Activated CD4-positive, alpha-beta memory T cell treated with anti-CD3 and anti-CD28 coated beads, Interleukin-2, amount 10 ng/mL, durations not matched to agents 7 days and 5 days (primary cell): ENCODE results near the gene DZIP1. TPM values are rescaled to one million over a fixed set of nuclear protein-coding genes. Genes with fewer than 3 reads are reported as not detected.

Source experiments
- CTCF ChIA-PET: fragments of 350-600 bp; sonication (Branson Sonifier 250); formaldehyde crosslinking; loops from one replicate; lab custom pipeline; 2021; ENCODE audit warnings: antibody characterized with exemption, inconsistent platforms; lab: Charles Lee
- POLR2A ChIA-PET: fragments of 350-600 bp; sonication (Branson Sonifier 250); formaldehyde crosslinking; loops from one replicate; lab custom pipeline; 2021; ENCODE audit warnings: antibody characterized with exemption; lab: Charles Lee
- DNase-seq: peaks from one replicate; pipeline ENCODE4 v3.0.0-alpha.2; 2020
- H3K27ac Mint-ChIP-seq: one replicate; pipeline ENCODE4 v1.8.0; 2021; ENCODE audit warnings: mild to moderate bottlenecking, mixed read lengths
- H3K27me3 Mint-ChIP-seq: one replicate; pipeline ENCODE4 v1.8.0; 2021; ENCODE audit warnings: mixed read lengths
- H3K36me3 Mint-ChIP-seq: one replicate; pipeline ENCODE4 v1.8.0; 2021; ENCODE audit warnings: low read depth, mixed read lengths
- H3K4me1 Mint-ChIP-seq: one replicate; pipeline ENCODE4 v1.8.0; 2021; ENCODE audit warnings: mixed read lengths
- H3K4me3 Mint-ChIP-seq: one replicate; pipeline ENCODE4 v1.8.0; 2021; ENCODE audit warnings: mild to moderate bottlenecking, mixed read lengths
- H3K9me3 Mint-ChIP-seq: one replicate; pipeline ENCODE4 v1.8.0; 2021; ENCODE audit warnings: mixed read lengths
- total RNA-seq, 2 experiments: library from RNA; stranded (reverse); gene quantifications; one replicate each; pipeline ENCODE4 v1.2.3, GENCODE V29; 2021

Gene DZIP1
- total RNA-seq, 2 experiments from 2014 or later = 0.30 to 0.40 TPM

- POLR2A ChIA-PET = interaction anchor here (1.9 kb wide), 1 partner anchor 16 kb away, joined by 6 read pairs; the partner anchor contains the start of gene DNAJC3
- Mint-ChIP-seq H3K27me3 (peaks cover 28% of the 10 kb centered on the region), H3K4me3 (no peak overlapping the region), H3K27ac (no peak overlapping the region), H3K36me3 (no peaks in the 10 kb centered on the region), H3K9me3 (peaks cover 3% of the 10 kb centered on the region), H3K4me1 (no peaks in the 10 kb centered on the region)
- DNase-seq = no peak
- CTCF ChIA-PET = interaction anchor here (0.6 to 4.3 kb wide), 14 partner anchors 11 to 1313 kb away, joined by 3 to 45 read pairs (median 4); partner anchors contain the start of gene DNAJC3
Observed at GRCh38 chr13:95660981-95661581, 16.6 kb upstream of the DZIP1 start.

GRCh38 chr13:95659500-95659899 is 15.0 kb upstream of the DZIP1 start:
- Mint-ChIP-seq H3K9me3 (no peaks in the 10 kb centered on the region), H3K27me3 (peaks cover 25% of the 10 kb centered on the region), H3K4me3 (no peak overlapping the region), H3K4me1 (no peaks in the 10 kb centered on the region), H3K36me3 (no peaks in the 10 kb centered on the region), H3K27ac (no peak overlapping the region)
- ChIA-PET POLR2A (interaction anchor here (1.9 kb wide), 1 partner anchor 17 kb away, joined by 6 read pairs; the partner anchor contains the start of gene DNAJC3), CTCF (interaction anchor here (0.6 kb wide), 1 partner anchor 24 kb away, joined by 4 read pairs; no protein-coding TSS in a partner anchor)
- DNase-seq = no peak

- Mint-ChIP-seq H3K36me3 (no peaks in the 10 kb centered on the region), H3K9me3 (no peaks in the 10 kb centered on the region), H3K4me1 (no peaks in the 10 kb centered on the region), H3K27ac (no peak overlapping the region), H3K4me3 (no peak overlapping the region), H3K27me3 (peaks cover 23% of the 10 kb centered on the region)
- ChIA-PET POLR2A (no interaction called here), CTCF (no interaction called here)
- DNase-seq = no peak
Observed at GRCh38 chr13:95656386-95657015, 12.0 kb upstream of the DZIP1 start.

GRCh38 chr13:95652821-95653220 is 8.3 kb upstream of the DZIP1 start:
- H3K4me1 Mint-ChIP-seq = no peaks in the 10 kb centered on the region
- no peaks in the 10 kb centered on the region for H3K36me3 Mint-ChIP-seq
- H3K27ac Mint-ChIP-seq = no peak overlapping the region
- POLR2A ChIA-PET = no interaction called here
- H3K4me3 Mint-ChIP-seq = no peak overlapping the region
- no peaks in the 10 kb centered on the region for H3K9me3 Mint-ChIP-seq
- DNase-seq = no peak
- H3K27me3 Mint-ChIP-seq = peaks cover 25% of the 10 kb centered on the region
- CTCF ChIA-PET = interaction anchor here (1.4 kb wide), 1 partner anchor 181 kb away, joined by 3 read pairs; no protein-coding TSS in a partner anchor

- H3K4me3 Mint-ChIP-seq = no peak overlapping the region
- H3K4me1 Mint-ChIP-seq = no peaks in the 10 kb centered on the region
- ChIA-PET POLR2A (no interaction called here), CTCF (interaction anchor here (1.4 kb wide), 1 partner anchor 181 kb away, joined by 3 read pairs; no protein-coding TSS in a partner anchor)
- H3K27me3 Mint-ChIP-seq = peaks cover 25% of the 10 kb centered on the region
- no peak for DNase-seq
- H3K9me3 Mint-ChIP-seq = no peaks in the 10 kb centered on the region
- no peaks in the 10 kb centered on the region for H3K36me3 Mint-ChIP-seq
- H3K27ac Mint-ChIP-seq = no peak overlapping the region
Observed at GRCh38 chr13:95652244-95652764, 7.8 kb upstream of the DZIP1 start.

GRCh38 chr13:95650696-95651095 is 6.2 kb upstream of the DZIP1 start:
- H3K27me3 Mint-ChIP-seq = peaks cover 24% of the 10 kb centered on the region
- no peaks in the 10 kb centered on the region for H3K4me1 Mint-ChIP-seq
- H3K9me3 Mint-ChIP-seq = no peaks in the 10 kb centered on the region
- H3K4me3 Mint-ChIP-seq = no peak overlapping the region
- DNase-seq = no peak
- POLR2A ChIA-PET = no interaction called here
- H3K27ac Mint-ChIP-seq = no peak overlapping the region
- CTCF ChIA-PET = no interaction called here
- H3K36me3 Mint-ChIP-seq = no peaks in the 10 kb centered on the region

- no peak for DNase-seq
- H3K27me3 Mint-ChIP-seq = peaks cover 36% of the 10 kb centered on the region
- no peaks in the 10 kb centered on the region for H3K36me3 Mint-ChIP-seq
- H3K27ac Mint-ChIP-seq = no peak overlapping the region
- no peaks in the 10 kb centered on the region for H3K9me3 Mint-ChIP-seq
- ChIA-PET CTCF (no interaction called here), POLR2A (no interaction called here)
- H3K4me1 Mint-ChIP-seq = peaks cover 10% of the 10 kb centered on the region
- H3K4me3 Mint-ChIP-seq = no peak overlapping the region
Observed at GRCh38 chr13:95647321-95647720, 2.8 kb upstream of the DZIP1 start.

- Mint-ChIP-seq H3K36me3 (no peaks in the 10 kb centered on the region), H3K9me3 (no peaks in the 10 kb centered on the region), H3K27me3 (peaks cover 39% of the 10 kb centered on the region), H3K4me3 (peak overlapping the region; percentile 59), H3K27ac (no peak overlapping the region), H3K4me1 (peaks cover 10% of the 10 kb centered on the region)
- CTCF ChIA-PET = interaction anchor here (0.8 to 1.0 kb wide), 2 partner anchors 20 kb away, joined by 3 read pairs; no protein-coding TSS in a partner anchor
- no peak for DNase-seq
- POLR2A ChIA-PET = no interaction called here
Observed at GRCh38 chr13:95643936-95644598, 439 bp downstream of the DZIP1 start.

- Mint-ChIP-seq H3K4me1 (peaks cover 10% of the 10 kb centered on the region), H3K27me3 (peaks cover 41% of the 10 kb centered on the region)
- CTCF ChIA-PET = interaction anchor here (1.0 kb wide), 1 partner anchor 20 kb away, joined by 3 read pairs; no protein-coding TSS in a partner anchor
Observed at GRCh38 chr13:95643571-95643935, 953 bp downstream of the DZIP1 start.

GRCh38 chr13:95642999-95643398 is 1.5 kb downstream of the DZIP1 start:
- H3K9me3 Mint-ChIP-seq = no peaks in the 10 kb centered on the region
- CTCF ChIA-PET = interaction anchor here (1.0 kb wide), 1 partner anchor 19 kb away, joined by 3 read pairs; no protein-coding TSS in a partner anchor
- peaks cover 41% of the 10 kb centered on the region for H3K27me3 Mint-ChIP-seq
- peaks cover 10% of the 10 kb centered on the region for H3K4me1 Mint-ChIP-seq
- DNase-seq = no peak
- H3K27ac Mint-ChIP-seq = no peak overlapping the region
- H3K36me3 Mint-ChIP-seq = no peaks in the 10 kb centered on the region
- H3K4me3 Mint-ChIP-seq = no peak overlapping the region
- POLR2A ChIA-PET = no interaction called here

More at GRCh38 chr13:95643571-95643935, 953 bp downstream of the DZIP1 start:
- no peaks in the 10 kb centered on the region for H3K36me3 Mint-ChIP-seq
- POLR2A ChIA-PET = no interaction called here
- no peaks in the 10 kb centered on the region for H3K9me3 Mint-ChIP-seq
- H3K27ac Mint-ChIP-seq = no peak overlapping the region
- no peak for DNase-seq
- peak overlapping the region; percentile 59 for H3K4me3 Mint-ChIP-seq

- H3K27me3 Mint-ChIP-seq = peaks cover 41% of the 10 kb centered on the region
Observed at GRCh38 chr13:95642028-95642621, 2.4 kb downstream of the DZIP1 start.

GRCh38 chr13:95641291-95642027 is 3.0 kb downstream of the DZIP1 start:
- H3K36me3 Mint-ChIP-seq = no peaks in the 10 kb centered on the region
- CTCF ChIA-PET = no interaction called here

More at GRCh38 chr13:95642028-95642621, 2.4 kb downstream of the DZIP1 start:
- Mint-ChIP-seq H3K9me3 (no peaks in the 10 kb centered on the region), H3K4me3 (no peak overlapping the region), H3K27ac (no peak overlapping the region), H3K36me3 (no peaks in the 10 kb centered on the region), H3K4me1 (peaks cover 10% of the 10 kb centered on the region)
- DNase-seq = no peak
- POLR2A ChIA-PET = no interaction called here
- CTCF ChIA-PET = no interaction called here

More at GRCh38 chr13:95641291-95642027, 3.0 kb downstream of the DZIP1 start:
- Mint-ChIP-seq H3K4me1 (peaks cover 16% of the 10 kb centered on the region), H3K27me3 (peaks cover 41% of the 10 kb centered on the region), H3K27ac (no peak overlapping the region), H3K9me3 (no peaks in the 10 kb centered on the region), H3K4me3 (no peak overlapping the region)
- POLR2A ChIA-PET = no interaction called here
- no peak for DNase-seq
